ENCODE results near the gene SLU7. TPM values are rescaled to one million over a fixed set of nuclear protein-coding genes. Genes with fewer than 3 reads are reported as not detected.

The SLU7 gene
- total RNA-seq, 1 experiment from 2014 or later, result 33.3 TPM

DNA sequence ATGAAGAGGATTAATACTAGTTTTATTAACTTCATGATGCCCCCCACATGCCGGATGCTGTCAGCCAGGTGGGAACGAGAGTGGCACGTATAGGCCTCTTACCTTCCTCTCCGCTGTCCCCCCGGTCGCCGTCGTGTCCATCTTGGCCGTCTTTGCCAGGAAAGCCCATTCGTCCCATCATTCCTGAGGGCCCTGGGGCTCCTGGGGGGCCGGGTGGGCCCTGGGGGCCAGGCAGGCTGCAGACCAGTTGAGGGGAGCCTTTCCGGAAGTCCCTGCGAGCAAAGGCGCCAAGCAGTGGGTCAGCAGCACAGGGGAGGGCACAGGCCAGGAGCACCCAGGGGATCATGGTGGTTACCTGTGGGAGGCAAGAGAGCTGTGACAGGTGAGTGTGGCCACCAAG, 64.2 kb downstream of the SLU7 start:
- H2BK20ac ChIP-seq (ENCODE audit: low read depth, low read length, poor library complexity, severe bottlenecking), result no peak overlapping the region
- H2BK5ac ChIP-seq (ENCODE audit: insufficient read length, low read length), result no peak overlapping the region
- no peak overlapping the region for H3K4ac ChIP-seq (ENCODE audit: low read depth, low read length)

More for the DNA sequence above, 64.2 kb downstream of the SLU7 start:
- H4K8ac ChIP-seq (replicated peaks; ENCODE audit: insufficient read length, low read depth, low read length), result no peak overlapping the region
- no peak for DNase-seq
- H4K20me1 ChIP-seq (ENCODE audit: control insufficient read depth, insufficient read depth, insufficient read length), result no peaks in the 10 kb centered on the region
- H3K9me3 ChIP-seq (ENCODE audit: control insufficient read depth, low read depth, low read length), result no peaks in the 10 kb centered on the region
- no peak overlapping the region for H3K14ac ChIP-seq (ENCODE audit: insufficient read depth, low read length)
- Mint-ChIP-seq H3K4me1 (peaks cover 0 to 12% of the 10 kb centered on the region in 2 experiments; a peak in 2 of 4 replicates), H3K36me3 (ENCODE audit: insufficient read depth in 1 of 3, low read depth in 3 of 3) (no peaks in the 10 kb centered on the region), H3K27ac (no peak overlapping the region), H3K4me3 (no peak overlapping the region), H3K9me3 (no peaks in the 10 kb centered on the region), H3K27me3 (ENCODE audit: low read depth) (peaks cover 2% of the 10 kb centered on the region)
- no peak overlapping the region for H3K4me2 ChIP-seq (ENCODE audit: insufficient read depth, insufficient read length, low read length)
- H3T11ph ChIP-seq (ENCODE audit: low read length), result no peak overlapping the region
- WGBS (ENCODE audit: extremely low coverage, insufficient read length, low lambda C conversion rate), result no CpG with 5 or more reads among the region's 14 CpGs
- H3K18ac ChIP-seq (ENCODE audit: insufficient read length, low read depth, low read length), result no peak overlapping the region
- no peak overlapping the region for H2AFZ ChIP-seq (ENCODE audit: low read length)
- no peak overlapping the region for H2BK15ac ChIP-seq (ENCODE audit: low read depth, low read length)
- H3K9ac ChIP-seq (ENCODE audit: extremely low read depth, insufficient read length, low read length), result no peak overlapping the region
- no peaks in the 10 kb centered on the region for H3K27me3 ChIP-seq (ENCODE audit: insufficient read depth, low read length)
- no peaks in the 10 kb centered on the region for H3K79me1 ChIP-seq (ENCODE audit: insufficient read depth, low read depth, low read length, poor library complexity, severe bottlenecking)
- H2BK12ac ChIP-seq (ENCODE audit: insufficient read length, low read depth, low read length), result no peak overlapping the region
- H4K5ac ChIP-seq (ENCODE audit: insufficient read length, low read depth, low read length), result no peak overlapping the region
- no peak overlapping the region for H3K56ac ChIP-seq (ENCODE audit: insufficient read length, low read depth, low read length)
- no peak overlapping the region for H3K23ac ChIP-seq (ENCODE audit: insufficient read length, low read depth, low read length)
- no peak overlapping the region for H2AK5ac ChIP-seq (ENCODE audit: insufficient read length, low read length)
- no peak overlapping the region for H2BK120ac ChIP-seq (ENCODE audit: low read depth, low read length, poor library complexity, severe bottlenecking)
- no peak overlapping the region for H4K91ac ChIP-seq (ENCODE audit: insufficient read length, low read depth, low read length)
- 0 out of 2 replicates have a peak, but pooled peaks cover 2% of the 10 kb centered on the region for H3K4me1 ChIP-seq (ENCODE audit: insufficient read depth, low read length)
- H3K27ac ChIP-seq (ENCODE audit: insufficient read length, low read depth, low read length), result no peak overlapping the region
- H3K23me2 ChIP-seq (ENCODE audit: insufficient read length, low read depth, low read length, poor library complexity, severe bottlenecking), result no peaks in the 10 kb centered on the region
- no peaks in the 10 kb centered on the region for H3K79me2 ChIP-seq (ENCODE audit: insufficient read depth, low read length)
- TF ChIP-seq, protein P1, sequence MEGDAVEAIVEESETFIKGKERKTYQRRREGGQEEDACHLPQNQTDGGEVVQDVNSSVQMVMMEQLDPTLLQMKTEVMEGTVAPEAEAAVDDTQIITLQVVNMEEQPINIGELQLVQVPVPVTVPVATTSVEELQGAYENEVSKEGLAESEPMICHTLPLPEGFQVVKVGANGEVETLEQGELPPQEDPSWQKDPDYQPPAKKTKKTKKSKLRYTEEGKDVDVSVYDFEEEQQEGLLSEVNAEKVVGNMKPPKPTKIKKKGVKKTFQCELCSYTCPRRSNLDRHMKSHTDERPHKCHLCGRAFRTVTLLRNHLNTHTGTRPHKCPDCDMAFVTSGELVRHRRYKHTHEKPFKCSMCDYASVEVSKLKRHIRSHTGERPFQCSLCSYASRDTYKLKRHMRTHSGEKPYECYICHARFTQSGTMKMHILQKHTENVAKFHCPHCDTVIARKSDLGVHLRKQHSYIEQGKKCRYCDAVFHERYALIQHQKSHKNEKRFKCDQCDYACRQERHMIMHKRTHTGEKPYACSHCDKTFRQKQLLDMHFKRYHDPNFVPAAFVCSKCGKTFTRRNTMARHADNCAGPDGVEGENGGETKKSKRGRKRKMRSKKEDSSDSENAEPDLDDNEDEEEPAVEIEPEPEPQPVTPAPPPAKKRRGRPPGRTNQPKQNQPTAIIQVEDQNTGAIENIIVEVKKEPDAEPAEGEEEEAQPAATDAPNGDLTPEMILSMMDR (conservative IDR thresholded peaks at IDR 0.05), result no peak

Data from H9 (cell line).